Epithelial cell of proximal tubule (primary cell): Measurements from ENCODE around the gene APCDD1. TPM values are rescaled to one million over a fixed set of nuclear protein-coding genes. Genes with fewer than 3 reads are reported as not detected.
"Not testable (repeated sequence)": the region's sequence is repeated elsewhere in the genome, so short reads cannot be mapped to it uniquely, and the experiment has no call there.

Source experiments
- DNase-seq: peaks from one replicate; pipeline ENCODE4 v3.0.0-alpha.2; 2011; ENCODE audit warnings: low read depth
- H3K4me3 ChIP-seq: 2 replicates; pipeline ENCODE4 v1.5.1; 2011; ENCODE audit warnings: low read depth, mild to moderate bottlenecking, low read length
- CTCF ChIP-seq: conservative IDR thresholded peaks from 2 replicates; pipeline ENCODE4 v1.5.1; 2012; ENCODE audit warnings: low read depth, mild to moderate bottlenecking, low read length
- total RNA-seq: library from RNA; depleted of rRNA; stranded (reverse); fragments of >200 nt; gene quantifications from 2 replicates; pipeline ENCODE4 v1.2.3, GENCODE V29; 2015

The APCDD1 gene
- total RNA-seq, 1 donor from 2014 or later, result not detected

GRCh38 chr18:10499230-10499629, 44.8 kb downstream of the APCDD1 start:
- TF ChIP-seq CTCF, result no peak

GRCh38 chr18:10500038-10500437, 45.6 kb downstream of the APCDD1 start:
- DNase-seq, result no peak
- H3K4me3 ChIP-seq, result no peak overlapping the region
- no peak for TF ChIP-seq CTCF

More at GRCh38 chr18:10499230-10499629, 44.8 kb downstream of the APCDD1 start:
- DNase-seq, result no peak
- no peak overlapping the region for H3K4me3 ChIP-seq

GRCh38 chr18:10504723-10505122, 50.3 kb downstream of the APCDD1 start:
- no peak for DNase-seq
- no peak for TF ChIP-seq CTCF
- no peak overlapping the region for H3K4me3 ChIP-seq

- not testable (repeated sequence) for H3K4me3 ChIP-seq, DNase-seq
These were observed 51.5 kb downstream of the APCDD1 start for GRCh38 chr18:10505892-10506291.

- no peak for DNase-seq
- H3K4me3 ChIP-seq, result no peak overlapping the region
- TF ChIP-seq CTCF, result no peak
These were observed 54.2 kb downstream of the APCDD1 start for GRCh38 chr18:10508591-10508990.

GRCh38 chr18:10511236-10511635, 56.8 kb downstream of the APCDD1 start:
- no peak for TF ChIP-seq CTCF
- DNase-seq, result no peak
- H3K4me3 ChIP-seq, result no peak overlapping the region

- no peak for DNase-seq
- TF ChIP-seq CTCF, result no peak
- H3K4me3 ChIP-seq, result no peak overlapping the region
These were observed 59.6 kb downstream of the APCDD1 start for GRCh38 chr18:10514082-10514481.

GRCh38 chr18:10514601-10515000, 60.2 kb downstream of the APCDD1 start:
- no peak for TF ChIP-seq CTCF
- H3K4me3 ChIP-seq, result no peak overlapping the region
- no peak for DNase-seq
